Activated CD4-positive, CD25-positive, alpha-beta regulatory T cell treated with anti-CD3 and anti-CD28 coated beads, Interleukin-2, amount 50 U/mL, for 72 hours (primary cell): ENCODE data around the gene JADE2.
"Not testable (repeated sequence)": the region's sequence is repeated elsewhere in the genome, so short reads cannot be mapped to it uniquely, and the experiment has no call there.

Source experiments
- DNase-seq: peaks from one replicate; pipeline ENCODE4 v3.0.0; 2021

The JADE2 gene

DNA sequence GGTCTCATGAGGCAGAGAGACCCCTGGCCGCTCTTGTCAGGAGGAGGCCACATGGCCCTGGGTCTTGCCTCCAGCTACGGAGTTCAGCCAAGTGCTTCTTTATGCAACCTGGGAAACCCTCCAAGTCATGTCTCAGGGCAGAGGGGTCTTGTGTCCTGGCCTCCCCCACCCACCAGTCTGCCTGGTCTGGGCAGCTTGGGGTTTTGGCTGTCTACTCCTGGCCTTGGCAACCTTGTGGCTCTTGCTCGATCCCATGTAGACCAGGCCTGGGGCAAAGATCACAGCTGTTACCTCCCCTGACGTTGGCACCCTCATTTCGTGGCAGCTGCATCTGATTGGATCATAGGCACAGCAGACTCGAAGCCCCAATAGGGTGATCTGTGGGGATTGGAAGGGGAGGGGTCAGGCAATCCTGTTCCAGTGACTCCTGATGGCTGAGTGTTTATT lies 28.4 kb downstream of the JADE2 start:
- DNase-seq: no peak

DNA sequence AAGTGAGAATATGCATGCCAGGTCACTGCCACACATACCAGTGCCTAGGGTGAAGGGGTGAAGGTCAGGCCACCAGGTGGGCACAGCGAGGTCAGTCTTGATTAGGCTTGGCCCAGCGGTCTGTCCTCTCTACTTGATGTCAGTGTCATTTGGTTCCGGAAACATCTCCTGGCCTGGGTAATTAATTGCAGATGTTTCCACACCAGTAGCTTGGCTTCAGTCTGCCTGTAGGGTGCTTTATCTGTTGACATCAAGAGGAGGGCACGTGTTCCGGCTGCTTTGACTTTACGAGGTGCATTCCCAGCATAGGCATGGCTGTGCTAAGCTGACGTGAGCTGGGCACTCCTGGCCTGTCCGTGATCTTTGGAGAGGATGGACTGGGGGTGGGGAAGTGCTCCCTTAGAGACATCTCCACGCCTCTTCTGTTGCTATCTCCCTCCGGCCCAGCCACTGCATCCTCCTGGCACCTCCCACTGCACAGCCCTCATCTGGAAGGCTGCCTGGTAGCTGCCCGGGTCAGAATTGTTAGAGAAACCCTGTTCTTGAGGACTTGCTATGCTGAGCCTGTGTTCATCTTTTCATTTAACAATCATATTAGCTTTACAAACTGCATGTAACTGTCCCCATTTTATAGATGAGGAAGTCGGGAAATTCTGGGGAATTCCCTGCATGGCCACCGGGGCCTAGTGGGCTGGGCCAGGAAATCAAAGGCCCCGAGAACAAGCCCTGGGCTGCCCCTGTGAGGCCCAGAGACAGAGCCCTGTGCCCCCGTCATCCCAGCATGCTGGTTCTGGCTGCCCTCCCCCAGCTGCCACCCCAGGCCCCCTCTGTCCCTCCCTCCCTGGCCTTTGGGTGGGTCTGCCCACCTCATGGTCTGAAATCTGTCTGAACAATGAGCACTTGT lies 29.1 kb downstream of the JADE2 start:
- DNase-seq: no peak

DNA sequence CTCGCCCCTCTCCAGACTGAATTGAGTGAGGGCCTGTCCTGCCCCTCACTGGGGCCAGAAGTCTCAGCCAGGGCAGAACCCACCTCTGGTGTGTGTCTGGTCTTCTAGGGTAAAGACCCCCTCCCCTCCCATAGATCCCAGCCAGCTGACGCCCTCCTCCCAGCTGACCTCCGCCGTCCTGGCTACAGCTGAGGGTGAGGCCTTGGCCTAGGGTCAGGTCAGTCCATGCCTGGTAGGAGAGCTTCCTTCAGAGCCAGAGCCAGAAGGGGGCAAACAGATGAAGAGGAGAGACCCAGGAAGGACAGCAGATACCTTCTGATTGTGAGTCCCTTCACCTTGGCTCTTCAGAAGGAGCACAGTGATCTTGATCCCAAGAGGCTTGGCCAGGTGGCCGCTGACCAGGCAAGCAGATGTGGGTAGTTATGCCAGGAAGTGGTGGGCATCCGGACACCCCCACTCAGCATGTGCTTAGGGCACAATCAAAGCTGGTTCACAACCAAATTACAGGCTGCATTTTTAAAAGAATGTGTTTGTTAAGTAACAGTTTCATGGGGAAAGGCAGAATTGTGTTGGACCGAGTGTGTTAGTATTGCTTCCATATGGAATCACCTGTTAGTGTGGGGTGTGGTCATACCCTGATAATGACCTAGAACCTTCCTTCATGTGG lies 29.9 kb downstream of the JADE2 start:
- DNase-seq: no peak

DNA sequence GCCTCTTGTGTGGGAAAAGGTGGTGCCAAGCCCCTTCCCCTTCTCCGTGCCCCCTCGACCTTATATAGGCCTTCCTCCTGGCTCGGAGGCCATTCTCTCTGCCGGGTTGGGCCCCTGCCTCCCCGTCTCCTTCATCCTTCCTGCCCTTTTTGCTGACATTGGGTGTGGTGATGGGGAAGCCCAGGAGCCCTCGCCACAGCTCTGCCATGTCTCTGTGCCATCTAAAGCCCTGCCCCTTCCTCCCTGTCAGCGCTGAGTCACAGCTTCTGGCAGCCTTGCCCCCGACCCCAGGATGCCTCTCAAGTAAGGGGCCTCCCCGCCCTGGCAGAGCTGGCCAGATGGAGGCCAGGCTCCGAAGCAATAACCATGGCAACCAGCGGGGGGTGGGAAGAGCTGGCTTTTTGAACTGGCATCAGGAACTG lies 30.4 kb downstream of the JADE2 start:
- DNase-seq: peak; percentile 80

DNA sequence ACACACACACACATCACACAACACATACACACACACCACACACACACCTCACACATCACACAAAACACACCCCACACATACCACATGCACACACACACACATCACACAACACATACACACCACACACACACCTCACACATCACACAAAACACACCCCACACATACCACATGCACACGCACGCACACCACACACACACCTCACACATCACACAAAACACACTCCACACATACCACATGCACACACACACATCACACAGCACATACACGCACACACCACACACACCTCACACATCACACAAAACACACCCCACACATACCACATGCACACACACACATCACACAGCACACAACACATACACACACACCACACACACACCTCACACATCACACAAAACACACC lies 31.1 kb downstream of the JADE2 start:
- DNase-seq: not testable (repeated sequence)

DNA sequence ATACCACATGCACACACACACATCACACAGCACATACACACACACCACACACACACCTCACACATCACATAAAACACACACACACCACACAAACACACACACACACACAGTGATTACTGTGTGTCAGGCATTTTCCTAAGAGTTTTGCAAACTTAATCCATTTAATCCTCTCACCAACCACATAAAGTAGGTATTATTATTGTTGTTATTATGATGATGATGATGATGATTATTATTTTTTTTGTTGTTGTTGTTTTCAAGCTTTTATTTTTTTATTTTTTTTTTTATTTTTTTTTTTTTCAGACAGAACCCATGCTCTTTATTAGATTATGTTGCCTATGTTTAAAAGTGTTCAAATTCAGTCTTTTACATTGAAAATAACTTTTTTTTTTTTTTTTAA lies 31.5 kb downstream of the JADE2 start:
- no peak for DNase-seq

DNA sequence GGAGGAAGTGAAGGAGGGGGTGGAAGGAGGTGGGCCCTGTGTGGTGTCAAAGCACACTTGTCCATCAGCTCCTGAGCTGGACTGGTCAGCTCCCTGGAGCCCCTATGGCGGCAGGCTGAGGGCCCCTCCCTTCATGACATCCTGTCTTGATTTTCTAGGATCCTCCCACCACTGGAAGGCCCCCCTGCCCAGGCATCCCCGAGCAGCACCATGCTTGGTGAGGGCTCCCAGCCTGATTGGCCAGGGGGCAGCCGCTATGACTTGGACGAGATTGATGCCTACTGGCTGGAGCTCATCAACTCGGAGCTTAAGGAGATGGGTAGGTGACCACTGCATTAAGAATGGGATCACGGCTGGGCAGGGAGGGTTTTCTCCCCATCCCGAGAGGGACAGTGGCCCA lies 34.2 kb downstream of the JADE2 start:
- no peak for DNase-seq

DNA sequence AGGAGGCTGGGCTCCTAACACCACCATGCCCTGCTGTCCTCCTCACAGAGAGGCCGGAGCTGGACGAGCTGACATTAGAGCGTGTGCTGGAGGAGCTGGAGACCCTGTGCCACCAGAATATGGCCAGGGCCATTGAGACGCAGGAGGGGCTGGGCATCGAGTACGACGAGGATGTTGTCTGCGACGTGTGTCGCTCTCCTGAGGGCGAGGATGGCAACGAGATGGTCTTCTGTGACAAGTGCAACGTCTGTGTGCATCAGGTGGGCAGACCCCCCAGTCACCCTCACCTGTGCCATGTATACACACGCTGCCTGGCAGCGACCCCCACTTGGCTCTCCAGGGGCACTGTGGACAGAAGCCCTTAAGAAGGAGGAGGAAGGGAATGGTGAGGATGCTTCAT lies 35.2 kb downstream of the JADE2 start:
- DNase-seq: no peak

DNA sequence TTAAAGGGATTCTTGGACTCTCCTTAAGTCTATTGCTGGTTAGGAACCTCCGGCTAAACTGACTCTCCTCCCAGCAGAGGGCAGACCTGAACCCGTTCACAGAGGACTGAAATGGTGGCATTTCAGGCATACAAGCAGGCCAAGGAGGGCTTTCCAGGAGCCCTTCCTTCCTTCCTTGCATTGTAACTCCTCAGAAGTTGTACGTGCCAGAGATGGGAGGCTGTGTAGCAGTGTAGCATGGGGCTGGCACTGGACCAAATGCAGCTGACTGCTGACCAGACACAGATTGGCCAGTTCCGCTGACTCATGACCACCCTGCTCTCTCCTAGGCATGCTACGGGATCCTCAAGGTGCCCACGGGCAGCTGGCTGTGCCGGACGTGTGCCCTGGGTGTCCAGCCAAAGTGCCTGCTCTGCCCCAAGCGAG lies 36.4 kb downstream of the JADE2 start:
- DNase-seq: no peak

DNA sequence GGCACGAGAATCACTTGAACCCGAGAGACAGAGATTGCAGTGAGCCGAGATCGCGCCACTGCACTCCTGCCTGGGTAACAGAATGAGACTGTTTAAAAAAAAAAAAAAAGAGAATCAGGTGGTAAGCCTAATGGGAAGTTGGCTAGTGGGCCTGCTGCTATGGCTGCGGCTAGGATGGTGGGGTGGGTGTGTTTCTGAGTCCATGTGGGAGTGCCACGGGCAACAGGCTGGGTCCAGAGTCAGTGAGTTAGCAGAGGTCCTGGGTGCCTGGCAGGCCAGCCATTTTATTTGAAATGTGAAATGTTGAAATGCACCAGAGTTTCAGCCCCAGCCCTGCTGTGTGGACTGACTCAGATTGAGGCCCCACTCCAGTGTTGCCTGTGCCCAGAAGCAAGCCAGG lies 37.8 kb downstream of the JADE2 start:
- no peak for DNase-seq

DNA sequence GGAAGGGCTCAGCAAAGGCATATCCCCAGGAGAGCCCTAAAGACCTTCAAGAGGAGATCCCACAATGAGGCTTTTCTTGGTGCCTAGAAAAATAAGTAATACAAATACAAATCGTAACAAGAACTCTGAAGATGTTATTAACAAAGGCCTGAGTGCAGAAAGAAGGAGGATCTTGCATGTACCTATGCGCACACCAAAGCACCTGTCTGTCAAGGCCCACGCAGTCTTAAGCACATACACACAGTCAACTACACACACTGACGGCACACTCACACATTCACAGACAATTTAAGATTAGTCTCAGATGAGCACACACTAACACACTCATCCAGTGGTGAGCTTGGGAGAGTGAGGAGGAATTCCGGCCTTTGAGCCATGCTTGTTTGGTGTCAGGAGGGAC lies 38.5 kb downstream of the JADE2 start:
- DNase-seq: no peak

DNA sequence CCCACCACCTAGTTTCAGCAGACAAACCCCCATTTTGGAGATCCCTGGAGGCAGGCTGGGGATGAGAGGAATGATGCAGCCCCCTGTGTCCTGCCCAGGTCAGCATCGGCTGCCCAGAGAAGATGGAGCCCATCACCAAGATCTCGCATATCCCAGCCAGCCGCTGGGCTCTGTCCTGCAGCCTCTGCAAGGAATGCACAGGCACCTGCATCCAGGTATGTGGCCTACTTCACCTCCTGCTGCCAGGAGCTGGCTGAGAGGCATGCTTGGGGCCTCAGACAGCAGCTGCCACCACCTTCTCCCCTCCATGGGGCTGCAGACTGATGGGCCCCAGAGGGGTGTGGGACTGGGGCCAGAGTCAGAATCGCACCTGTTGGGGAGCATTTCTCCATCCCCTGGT lies 38.9 kb downstream of the JADE2 start:
- DNase-seq: no peak

DNA sequence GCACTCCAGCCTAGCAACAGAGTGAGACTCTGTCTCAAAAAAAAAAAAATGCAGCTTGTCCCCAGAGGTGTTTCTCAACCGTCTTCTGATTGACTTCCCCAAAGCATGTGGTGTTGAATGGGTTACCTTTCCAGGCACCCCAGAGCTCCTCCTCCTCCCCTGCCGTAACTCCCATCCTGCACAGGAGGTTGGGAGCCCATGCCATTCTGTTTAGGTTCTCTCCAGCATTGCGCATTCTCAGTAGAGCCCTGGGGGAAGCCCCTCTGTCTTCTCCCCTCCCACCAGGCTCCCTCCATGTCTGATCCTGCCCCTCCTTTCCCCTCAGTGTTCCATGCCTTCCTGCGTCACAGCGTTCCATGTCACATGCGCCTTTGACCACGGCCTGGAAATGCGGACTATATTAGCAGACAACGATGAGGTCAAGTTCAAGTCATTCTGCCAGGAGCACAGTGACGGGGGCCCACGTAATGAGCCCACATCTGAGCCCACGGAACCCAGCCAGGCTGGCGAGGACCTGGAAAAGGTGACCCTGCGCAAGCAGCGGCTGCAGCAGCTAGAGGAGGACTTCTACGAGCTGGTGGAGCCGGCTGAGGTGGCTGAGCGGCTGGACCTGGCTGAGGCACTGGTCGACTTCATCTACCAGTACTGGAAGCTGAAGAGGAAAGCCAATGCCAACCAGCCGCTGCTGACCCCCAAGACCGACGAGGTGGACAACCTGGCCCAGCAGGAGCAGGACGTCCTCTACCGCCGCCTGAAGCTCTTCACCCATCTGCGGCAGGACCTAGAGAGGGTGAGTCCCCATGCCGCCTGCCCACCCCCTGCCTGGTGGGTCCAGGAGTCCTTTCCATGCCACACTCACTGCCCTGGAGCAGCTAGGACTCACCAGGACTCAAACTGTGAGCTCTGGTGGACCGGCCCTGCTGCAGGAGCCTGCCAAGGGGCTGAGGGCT lies 40.6 kb downstream of the JADE2 start:
- DNase-seq: no peak

DNA sequence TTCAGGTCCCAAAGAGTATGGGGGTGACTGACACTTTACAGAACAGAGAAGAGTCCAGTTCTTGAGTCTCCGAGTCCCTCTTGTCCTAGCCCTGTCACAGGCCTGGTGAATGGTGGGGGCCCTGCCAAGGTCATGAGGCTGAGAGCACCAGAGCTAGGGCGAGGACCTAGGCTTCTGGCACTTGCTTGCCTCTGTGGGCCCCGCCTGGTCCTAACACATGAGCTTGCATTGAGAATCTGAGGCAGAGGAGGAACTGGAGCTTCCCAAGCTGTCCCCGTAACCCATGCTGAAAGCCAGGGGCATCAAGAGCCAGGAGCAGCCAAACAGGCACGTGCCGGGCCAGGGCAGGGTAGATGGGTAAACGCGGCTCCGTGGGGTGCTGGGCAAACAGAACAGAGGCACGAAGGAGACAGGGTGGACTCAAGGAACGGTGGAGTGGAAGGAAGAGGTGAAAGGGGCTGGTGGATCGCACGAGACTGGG lies 41.3 kb downstream of the JADE2 start:
- DNase-seq: no peak

DNA sequence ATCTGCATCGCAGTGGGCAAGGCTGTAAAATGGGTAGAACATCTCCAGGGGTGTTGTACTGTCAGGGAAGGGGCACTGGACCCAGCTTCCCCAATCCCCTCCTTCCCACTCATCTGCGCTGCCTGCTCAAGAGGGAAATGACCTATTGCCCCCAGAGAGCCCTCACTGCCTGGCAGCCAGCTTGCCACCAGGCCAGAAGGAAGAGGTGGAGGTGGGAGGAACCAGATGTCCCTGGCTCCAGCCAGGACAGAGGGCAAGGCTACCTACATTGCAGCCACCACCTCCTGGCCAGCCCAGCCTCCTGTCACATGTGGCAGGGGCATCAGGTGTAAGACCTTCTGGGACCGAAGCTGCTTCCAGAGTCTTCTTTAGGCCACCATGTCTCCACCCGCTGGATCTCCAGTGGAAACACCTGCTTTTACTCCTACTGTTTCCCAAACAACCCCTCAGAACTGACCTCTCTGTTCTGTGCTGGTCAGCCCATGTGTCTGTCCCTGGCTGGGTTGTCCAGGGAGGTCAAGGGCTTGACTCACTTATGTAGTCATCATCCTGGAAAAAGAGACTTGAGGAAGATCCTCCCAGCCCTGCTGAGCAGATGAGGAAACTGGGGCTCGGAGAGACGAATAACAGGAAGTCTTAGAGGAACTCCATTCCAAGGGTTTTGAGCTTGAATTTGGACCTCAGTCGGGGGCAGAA lies 42.3 kb downstream of the JADE2 start:
- no peak for DNase-seq

DNA sequence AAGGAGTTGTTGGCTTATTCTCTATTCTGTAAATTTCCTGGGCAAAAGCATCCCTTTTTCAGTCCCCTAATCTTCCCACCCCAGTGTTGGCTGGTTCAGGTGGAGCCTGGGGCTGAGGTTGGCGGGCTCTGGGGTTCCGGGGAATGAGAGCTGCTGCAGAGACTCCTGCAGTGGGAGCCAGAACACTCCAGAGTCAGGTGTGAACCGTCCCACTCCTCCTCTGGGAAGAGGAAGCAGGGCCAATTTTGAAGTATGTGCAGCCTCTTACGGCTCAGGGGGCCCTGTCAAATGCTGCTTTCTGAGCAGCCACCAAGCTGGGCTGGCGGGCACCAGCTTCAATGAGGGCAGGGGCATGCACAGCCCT lies 42.8 kb downstream of the JADE2 start:
- DNase-seq: no peak

DNA sequence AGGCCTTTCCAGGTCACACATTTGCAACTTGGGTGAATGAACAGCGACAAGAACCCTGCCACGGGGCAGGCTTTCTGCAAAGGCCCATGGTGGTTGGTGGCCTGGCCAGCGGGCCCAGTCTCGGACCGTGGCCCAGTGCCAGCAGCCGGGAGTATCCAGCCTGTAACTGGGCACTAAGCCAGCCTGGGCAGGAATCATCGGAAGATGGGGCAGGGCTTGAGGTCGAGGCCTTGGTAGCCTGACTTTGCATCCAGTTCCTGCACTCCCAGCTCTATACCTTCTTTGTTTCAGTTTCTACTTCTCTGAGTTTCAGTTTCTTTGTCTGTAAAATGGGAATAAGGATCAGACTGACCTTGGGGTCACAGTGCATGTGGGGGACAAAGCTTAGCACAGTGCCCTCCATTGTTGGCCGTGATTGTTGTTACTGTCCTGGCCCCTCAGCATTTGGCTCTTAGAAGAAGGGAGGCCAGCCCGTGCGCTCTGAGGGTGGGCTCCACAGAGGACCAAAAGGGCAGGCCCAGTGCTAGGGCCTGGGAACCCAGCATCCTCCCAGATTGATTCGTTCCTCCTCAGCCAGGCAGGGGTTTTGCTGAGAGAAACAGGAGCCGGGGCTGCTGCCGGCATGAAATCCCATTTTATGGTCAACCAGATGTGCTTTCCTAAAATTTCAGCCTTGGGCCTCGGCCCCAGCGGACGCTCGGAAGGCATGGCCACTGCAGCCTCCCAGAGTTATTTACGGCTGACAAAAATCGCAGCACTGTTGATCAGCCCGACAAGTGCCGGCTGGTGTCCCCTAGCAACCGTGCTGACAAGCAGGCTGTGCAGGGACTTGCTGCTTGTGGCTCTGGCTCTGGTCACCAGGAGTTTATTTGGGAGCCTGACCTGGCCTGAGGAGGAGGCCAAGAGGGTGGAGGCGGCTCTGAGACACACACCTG lies 43.6 kb downstream of the JADE2 start:
- no peak for DNase-seq

DNA sequence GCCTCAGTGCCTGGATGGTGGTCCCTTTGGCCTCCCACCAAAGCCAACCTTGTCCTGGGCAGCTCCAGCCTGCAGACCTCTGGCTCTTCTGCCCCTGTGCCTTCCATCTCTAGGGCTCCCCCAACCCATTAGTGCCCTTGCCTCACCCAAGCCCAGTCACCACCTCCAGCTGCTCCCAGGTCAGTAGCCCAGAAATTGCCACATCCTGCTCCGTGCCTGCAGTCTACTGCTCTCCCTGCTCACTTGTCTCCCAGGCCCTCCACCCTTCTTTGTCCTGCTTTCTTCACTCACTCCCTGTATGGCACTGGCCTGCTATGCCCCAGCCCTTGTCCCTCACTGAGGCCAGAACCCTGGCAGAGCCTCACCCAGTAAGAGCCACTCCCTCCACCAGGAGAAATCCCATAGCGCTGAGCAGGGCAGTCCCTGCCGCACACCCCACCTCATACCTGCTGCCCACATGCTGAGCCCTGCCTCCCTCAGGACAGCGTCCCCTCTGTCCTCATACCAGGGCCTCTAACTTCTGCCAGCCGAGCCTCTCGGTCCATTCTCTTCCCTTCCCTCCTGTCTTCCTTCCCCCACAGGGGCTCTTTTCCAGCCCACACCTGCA lies 44.4 kb downstream of the JADE2 start:
- DNase-seq: no peak

DNA sequence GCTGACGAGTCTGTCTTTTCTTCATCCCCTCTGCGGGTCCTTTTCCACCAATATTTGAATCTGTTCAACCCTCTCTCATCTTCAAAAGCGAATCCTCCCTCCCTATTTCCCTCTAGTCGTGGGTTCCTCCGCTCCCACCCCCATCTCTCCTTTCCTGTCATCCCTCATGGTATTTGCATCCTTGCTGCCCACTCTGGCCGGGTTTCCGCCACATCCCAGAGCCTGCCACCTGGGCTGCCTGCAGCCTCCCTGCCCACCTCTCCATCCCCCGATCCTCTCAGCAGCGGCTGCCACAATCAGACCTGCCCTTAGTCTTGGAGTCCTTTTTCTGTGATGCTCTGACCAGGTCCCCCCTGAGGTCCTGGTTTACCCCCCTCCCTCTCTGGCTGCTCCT lies 44.9 kb downstream of the JADE2 start:
- no peak for DNase-seq

DNA sequence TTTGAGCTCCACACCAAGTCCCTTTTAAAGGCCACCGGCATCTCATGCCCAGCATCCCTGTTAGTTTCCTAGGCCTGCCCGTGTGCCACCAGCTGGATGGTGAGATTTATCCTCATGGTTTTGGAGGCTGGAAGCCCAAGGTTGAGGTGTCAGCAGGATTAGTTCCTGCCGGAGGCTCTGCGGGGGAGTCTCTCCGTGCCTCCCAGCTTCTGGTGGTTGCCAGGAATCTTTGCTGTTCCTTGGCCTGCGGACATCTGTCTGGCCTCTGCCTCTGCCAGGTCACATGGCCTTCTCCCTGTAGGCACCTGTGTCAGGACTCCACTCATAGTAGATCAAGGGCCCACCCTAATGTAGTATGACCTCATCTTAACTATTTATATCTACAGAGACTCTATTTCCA lies 45.4 kb downstream of the JADE2 start:
- no peak for DNase-seq
